Measurements from ENCODE around the gene TMCO4.

TMCO4 gene

GRCh38 chr1:19710825-19711611, 88.7 kb downstream of the TMCO4 start:
- DNase-seq, result no peak

GRCh38 chr1:19709260-19709793, 90.4 kb downstream of the TMCO4 start:
- DNase-seq, result no peak

- no peak for DNase-seq
These were observed 91.1 kb downstream of the TMCO4 start for GRCh38 chr1:19708567-19709110.

GRCh38 chr1:19706136-19706535, 93.6 kb downstream of the TMCO4 start:
- no peak for DNase-seq

GRCh38 chr1:19705464-19705863, 94.3 kb downstream of the TMCO4 start:
- no peak for DNase-seq

GRCh38 chr1:19704247-19705113, 95.2 kb downstream of the TMCO4 start:
- peak; percentile 9 to 54 for DNase-seq

GRCh38 chr1:19703280-19703679, 96.4 kb downstream of the TMCO4 start:
- DNase-seq, result no peak

- DNase-seq, result no peak
These were observed 99.5 kb downstream of the TMCO4 start for GRCh38 chr1:19700079-19700777.

GRCh38 chr1:19698181-19698580, 101.5 kb downstream of the TMCO4 start:
- no peak for DNase-seq

- DNase-seq, result no peak
These were observed 102.9 kb downstream of the TMCO4 start for GRCh38 chr1:19696820-19697219.

- no peak for DNase-seq
These were observed 103.9 kb downstream of the TMCO4 start for GRCh38 chr1:19695772-19696171.

- DNase-seq, result no peak
These were observed 105.4 kb downstream of the TMCO4 start for GRCh38 chr1:19694298-19694697.

- DNase-seq, result no peak
These were observed 109.4 kb downstream of the TMCO4 start for GRCh38 chr1:19690342-19690741.

GRCh38 chr1:19689856-19690255, 109.9 kb downstream of the TMCO4 start:
- DNase-seq, result peak; percentile 54 to 74

- no peak for DNase-seq
These were observed 110.5 kb downstream of the TMCO4 start for GRCh38 chr1:19689085-19689757.

- DNase-seq, result no peak
These were observed 111.5 kb downstream of the TMCO4 start for GRCh38 chr1:19688041-19688842.

GRCh38 chr1:19687414-19687813, 112.3 kb downstream of the TMCO4 start:
- DNase-seq, result no peak

- DNase-seq, result no peak
These were observed 113.7 kb downstream of the TMCO4 start for GRCh38 chr1:19685994-19686393.

GRCh38 chr1:19684677-19685076, 115.0 kb downstream of the TMCO4 start:
- no peak for DNase-seq

GRCh38 chr1:19683351-19683750, 116.4 kb downstream of the TMCO4 start:
- no peak for DNase-seq

- DNase-seq, result no peak
These were observed 116.8 kb downstream of the TMCO4 start for GRCh38 chr1:19682901-19683300.

Data from inflammatory macrophage treated with lipopolysaccharide for 1 hour (primary cell).